HepG2 (cell line): ENCODE data around the gene BMF. TPM values are rescaled to one million over a fixed set of nuclear protein-coding genes. Genes with fewer than 3 reads are reported as not detected.

Experiments used
- AGO2 ChIP-seq: fragments of 200-400 bp; formaldehyde crosslinking; optimal IDR thresholded peaks from 2 replicates; pipeline ENCODE3; 2017; ENCODE audit warnings: mild to moderate bottlenecking, low read depth, low read length, moderate library complexity
- ARID2 ChIP-seq: sonication (generic); formaldehyde crosslinking; IDR thresholded peaks from 2 replicates; pipeline ENCODE4 v1.8.1; 2022; ENCODE audit warnings: mild to moderate bottlenecking, missing genetic modification reagents, borderline replicate concordance
- CHD2 ChIP-seq: IDR thresholded peaks from 2 replicates; pipeline ENCODE4 v1.6.1; 2011; ENCODE audit warnings: low read depth, low read length, improper control_type of control experiment
- CHD4 ChIP-seq: fragments of 200-600 bp; sonication (generic); IDR thresholded peaks from 2 replicates; pipeline ENCODE4 v1.7.0; 2017; ENCODE audit warnings: mild to moderate bottlenecking, low read length, borderline replicate concordance
- NFATC3 ChIP-seq: sonication (generic); formaldehyde crosslinking; IDR thresholded peaks from 2 replicates; pipeline ENCODE4 v1.5.1; 2020; ENCODE audit warnings: mild to moderate bottlenecking, missing genetic modification reagents
- NFKBIZ ChIP-seq: IDR thresholded peaks from 2 replicates; pipeline ENCODE4 v1.6.1; 2018; ENCODE audit warnings: missing genetic modification reagents, missing compliant biosample characterization
- SNAPC2 ChIP-seq: sonication (generic); formaldehyde crosslinking; IDR thresholded peaks from 2 replicates; pipeline ENCODE4 v1.8.1; 2022; ENCODE audit warnings: mild to moderate bottlenecking, missing genetic modification reagents
- SOX13 ChIP-seq, 3 experiments: fragments of 450-650 bp in 1 of 3; sonication (generic) in 1 of 3; formaldehyde crosslinking in 1 of 3; IDR thresholded peaks in 2 of 3; conservative IDR thresholded peaks in 1 of 3; 2 replicates each; pipeline versions ENCODE4 v1.5.0 to v1.6.1; 2016 to 2020; ENCODE audit warnings: antibody characterized with exemption in 1 of 3, mild to moderate bottlenecking in 1 of 3, missing compliant biosample characterization in 1 of 3, missing genetic modification reagents in 1 of 3, moderate library complexity in 1 of 3
- SRY ChIP-seq: sonication (generic); formaldehyde crosslinking; IDR thresholded peaks from 2 replicates; pipeline ENCODE4 v1.8.0; 2022; ENCODE audit warnings: mild to moderate bottlenecking, missing genetic modification reagents
- ZFY ChIP-seq: sonication (generic); formaldehyde crosslinking; IDR thresholded peaks from 2 replicates; pipeline ENCODE4 v1.4.0; 2020; ENCODE audit warnings: missing genetic modification reagents
- ZKSCAN5 ChIP-seq: sonication (generic); formaldehyde crosslinking; IDR thresholded peaks from 2 replicates; pipeline ENCODE4 v1.5.1; 2020; ENCODE audit warnings: mild to moderate bottlenecking, missing genetic modification reagents
- ZNF224 ChIP-seq: sonication (generic); formaldehyde crosslinking; IDR thresholded peaks from 2 replicates; pipeline ENCODE4 v1.5.0; 2020; ENCODE audit warnings: mild to moderate bottlenecking, missing genetic modification reagents
- ZNF232 ChIP-seq: sonication (generic); formaldehyde crosslinking; IDR thresholded peaks from 2 replicates; pipeline ENCODE4 v1.4.0; 2020; ENCODE audit warnings: missing genetic modification reagents, borderline replicate concordance
- ZNF703 ChIP-seq: sonication (generic); formaldehyde crosslinking; IDR thresholded peaks from 2 replicates; pipeline ENCODE4 v1.5.1; 2020; ENCODE audit warnings: missing genetic modification reagents, mild to moderate bottlenecking, moderate library complexity, borderline replicate concordance
- polyA plus RNA-seq, 8 experiments: library from polyadenylated mRNA; depleted of rRNA in 3 of 8; stranded (reverse) in 7 of 8; unstranded in 1 of 8; fragments of >200 nt; fragmentation: Illumina TruSeq in 4 of 8; extraction: Trizol in 4 of 8; gene quantifications; 2 replicates each; pipeline versions ENCODE4 v1.2.1 to v1.2.3, GENCODE V29; 2011 to 2016; ENCODE audit warnings: low read depth in 4 of 8, missing spikeins in 1 of 8, mixed read lengths in 1 of 8; ENCODE audit not compliant: insufficient read depth in 1 of 8
- total RNA-seq, 5 experiments: library from RNA; depleted of rRNA; stranded (reverse); fragments of >200 nt; fragmentation: Illumina TruSeq; extraction: Trizol; gene quantifications; 2 replicates each; pipeline ENCODE4 v1.2.3, GENCODE V29; 2016; ENCODE audit warnings: low read depth in 1 of 5
- TF ChIP-seq, protein P1 (sequence below): sonication (generic); formaldehyde crosslinking; conservative IDR thresholded peaks from 2 replicates; pipeline ENCODE4 v1.4.0; 2020; ENCODE audit warnings: mild to moderate bottlenecking, missing genetic modification reagents, moderate library complexity
- TF ChIP-seq, protein P2 (sequence below): sonication (generic); formaldehyde crosslinking; IDR thresholded peaks from 2 replicates; pipeline ENCODE4 v1.5.1; 2020; ENCODE audit warnings: mild to moderate bottlenecking, missing genetic modification reagents, borderline replicate concordance
- TF ChIP-seq, protein P3 (sequence below): sonication (generic); formaldehyde crosslinking; conservative IDR thresholded peaks from 2 replicates; pipeline ENCODE4 v1.4.0; 2020; ENCODE audit warnings: missing genetic modification reagents
- TF ChIP-seq, protein P4 (sequence below): sonication (generic); formaldehyde crosslinking; IDR thresholded peaks from 2 replicates; pipeline ENCODE4 v1.8.0; 2022; ENCODE audit warnings: mild to moderate bottlenecking, missing genetic modification reagents
- TF ChIP-seq, protein P5 (sequence below): IDR thresholded peaks from 2 replicates; pipeline ENCODE4 v1.6.1; 2016; ENCODE audit warnings: low read depth, control low read depth

The BMF gene
- total and polyA plus RNA-seq, 2 of the 13 experiments (the other 11 are each of a cell fraction or from before 2014, with no cell fraction given) = 8.7 to 15.9 TPM

DNA sequence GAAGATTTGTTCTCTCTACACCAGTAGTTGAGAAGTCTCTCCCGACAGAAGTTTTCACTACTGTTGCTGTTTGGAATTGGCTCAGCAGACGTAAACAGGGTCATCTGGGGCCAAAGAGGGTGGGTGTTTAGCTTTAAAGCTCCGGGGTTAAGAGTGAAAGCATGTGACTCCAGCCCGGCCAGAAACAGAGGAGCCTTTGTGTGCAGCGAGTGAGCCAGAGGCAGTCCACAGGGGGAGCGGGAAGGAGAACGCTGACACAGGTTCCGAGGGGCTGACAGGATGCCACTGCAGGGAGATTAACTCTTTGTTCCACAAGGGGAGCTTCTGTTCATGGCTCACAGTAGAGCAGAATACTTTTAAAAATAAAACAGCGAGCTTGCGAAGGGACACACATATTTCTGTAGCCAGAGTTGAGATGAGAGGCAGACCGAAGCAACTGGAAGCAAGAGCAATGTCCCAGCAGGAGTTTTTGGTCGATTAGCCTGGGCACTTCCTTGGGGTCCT, 26.9 kb downstream of the BMF start (continued):
- TF ChIP-seq AGO2 (no peak), ZNF232 (no peak), ZNF224 (no peak), ZKSCAN5 (CRISPR knock-in tag) (no peak), CHD2 (no peak), ZNF703 (no peak), SRY (CRISPR knock-in tag) (0 out of 2 replicates have a peak, but pooled peaks have one; percentile 36), SOX13 (IDR thresholded peaks at IDR 0.05) (no peak), SOX13 (CRISPR knock-in tag; conservative IDR thresholded peaks at IDR 0.05 in 1 of 2, IDR thresholded peaks at IDR 0.05 in 1 of 2) (peak in 1 of 2 experiments; percentile 80; a peak in 2 of 4 replicates), ZFY (CRISPR knock-in tag) (0 out of 2 replicates have a peak, but pooled peaks have one; percentile 10), SNAPC2 (CRISPR knock-in tag) (no peak), ARID2 (CRISPR knock-in tag) (no peak), NFATC3 (CRISPR knock-in tag) (no peak), CHD4 (no peak), NFKBIZ (peak; percentile 68; the same call in 1 of the 2 replicates)
- TF ChIP-seq, protein P1, sequence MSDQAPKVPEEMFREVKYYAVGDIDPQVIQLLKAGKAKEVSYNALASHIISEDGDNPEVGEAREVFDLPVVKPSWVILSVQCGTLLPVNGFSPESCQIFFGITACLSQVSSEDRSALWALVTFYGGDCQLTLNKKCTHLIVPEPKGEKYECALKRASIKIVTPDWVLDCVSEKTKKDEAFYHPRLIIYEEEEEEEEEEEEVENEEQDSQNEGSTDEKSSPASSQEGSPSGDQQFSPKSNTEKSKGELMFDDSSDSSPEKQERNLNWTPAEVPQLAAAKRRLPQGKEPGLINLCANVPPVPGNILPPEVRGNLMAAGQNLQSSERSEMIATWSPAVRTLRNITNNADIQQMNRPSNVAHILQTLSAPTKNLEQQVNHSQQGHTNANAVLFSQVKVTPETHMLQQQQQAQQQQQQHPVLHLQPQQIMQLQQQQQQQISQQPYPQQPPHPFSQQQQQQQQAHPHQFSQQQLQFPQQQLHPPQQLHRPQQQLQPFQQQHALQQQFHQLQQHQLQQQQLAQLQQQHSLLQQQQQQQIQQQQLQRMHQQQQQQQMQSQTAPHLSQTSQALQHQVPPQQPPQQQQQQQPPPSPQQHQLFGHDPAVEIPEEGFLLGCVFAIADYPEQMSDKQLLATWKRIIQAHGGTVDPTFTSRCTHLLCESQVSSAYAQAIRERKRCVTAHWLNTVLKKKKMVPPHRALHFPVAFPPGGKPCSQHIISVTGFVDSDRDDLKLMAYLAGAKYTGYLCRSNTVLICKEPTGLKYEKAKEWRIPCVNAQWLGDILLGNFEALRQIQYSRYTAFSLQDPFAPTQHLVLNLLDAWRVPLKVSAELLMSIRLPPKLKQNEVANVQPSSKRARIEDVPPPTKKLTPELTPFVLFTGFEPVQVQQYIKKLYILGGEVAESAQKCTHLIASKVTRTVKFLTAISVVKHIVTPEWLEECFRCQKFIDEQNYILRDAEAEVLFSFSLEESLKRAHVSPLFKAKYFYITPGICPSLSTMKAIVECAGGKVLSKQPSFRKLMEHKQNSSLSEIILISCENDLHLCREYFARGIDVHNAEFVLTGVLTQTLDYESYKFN (CRISPR knock-in tag) = peak; percentile 87
- TF ChIP-seq, protein P2, sequence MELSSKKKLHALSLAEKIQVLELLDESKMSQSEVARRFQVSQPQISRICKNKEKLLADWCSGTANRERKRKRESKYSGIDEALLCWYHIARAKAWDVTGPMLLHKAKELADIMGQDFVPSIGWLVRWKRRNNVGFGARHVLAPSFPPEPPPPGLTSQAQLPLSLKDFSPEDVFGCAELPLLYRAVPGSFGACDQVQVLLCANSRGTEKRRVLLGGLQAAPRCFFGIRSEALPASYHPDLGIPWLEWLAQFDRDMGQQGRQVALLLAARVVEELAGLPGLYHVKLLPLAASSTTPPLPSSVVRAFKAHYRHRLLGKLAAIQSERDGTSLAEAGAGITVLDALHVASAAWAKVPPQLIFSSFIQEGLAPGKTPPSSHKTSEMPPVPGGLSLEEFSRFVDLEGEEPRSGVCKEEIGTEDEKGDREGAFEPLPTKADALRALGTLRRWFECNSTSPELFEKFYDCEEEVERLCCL = no peak
- TF ChIP-seq, protein P3, sequence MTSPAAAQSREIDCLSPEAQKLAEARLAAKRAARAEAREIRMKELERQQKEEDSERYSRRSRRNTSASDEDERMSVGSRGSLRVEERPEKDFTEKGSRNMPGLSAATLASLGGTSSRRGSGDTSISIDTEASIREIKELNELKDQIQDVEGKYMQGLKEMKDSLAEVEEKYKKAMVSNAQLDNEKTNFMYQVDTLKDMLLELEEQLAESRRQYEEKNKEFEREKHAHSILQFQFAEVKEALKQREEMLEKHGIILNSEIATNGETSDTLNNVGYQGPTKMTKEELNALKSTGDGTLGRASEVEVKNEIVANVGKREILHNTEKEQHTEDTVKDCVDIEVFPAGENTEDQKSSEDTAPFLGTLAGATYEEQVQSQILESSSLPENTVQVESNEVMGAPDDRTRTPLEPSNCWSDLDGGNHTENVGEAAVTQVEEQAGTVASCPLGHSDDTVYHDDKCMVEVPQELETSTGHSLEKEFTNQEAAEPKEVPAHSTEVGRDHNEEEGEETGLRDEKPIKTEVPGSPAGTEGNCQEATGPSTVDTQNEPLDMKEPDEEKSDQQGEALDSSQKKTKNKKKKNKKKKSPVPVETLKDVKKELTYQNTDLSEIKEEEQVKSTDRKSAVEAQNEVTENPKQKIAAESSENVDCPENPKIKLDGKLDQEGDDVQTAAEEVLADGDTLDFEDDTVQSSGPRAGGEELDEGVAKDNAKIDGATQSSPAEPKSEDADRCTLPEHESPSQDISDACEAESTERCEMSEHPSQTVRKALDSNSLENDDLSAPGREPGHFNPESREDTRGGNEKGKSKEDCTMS (CRISPR knock-in tag) = no peak
- TF ChIP-seq, protein P4, sequence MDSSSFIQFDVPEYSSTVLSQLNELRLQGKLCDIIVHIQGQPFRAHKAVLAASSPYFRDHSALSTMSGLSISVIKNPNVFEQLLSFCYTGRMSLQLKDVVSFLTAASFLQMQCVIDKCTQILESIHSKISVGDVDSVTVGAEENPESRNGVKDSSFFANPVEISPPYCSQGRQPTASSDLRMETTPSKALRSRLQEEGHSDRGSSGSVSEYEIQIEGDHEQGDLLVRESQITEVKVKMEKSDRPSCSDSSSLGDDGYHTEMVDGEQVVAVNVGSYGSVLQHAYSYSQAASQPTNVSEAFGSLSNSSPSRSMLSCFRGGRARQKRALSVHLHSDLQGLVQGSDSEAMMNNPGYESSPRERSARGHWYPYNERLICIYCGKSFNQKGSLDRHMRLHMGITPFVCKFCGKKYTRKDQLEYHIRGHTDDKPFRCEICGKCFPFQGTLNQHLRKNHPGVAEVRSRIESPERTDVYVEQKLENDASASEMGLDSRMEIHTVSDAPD (CRISPR knock-in tag) = peak; percentile 38; the same call in 1 of the 2 replicates
- TF ChIP-seq, protein P5, sequence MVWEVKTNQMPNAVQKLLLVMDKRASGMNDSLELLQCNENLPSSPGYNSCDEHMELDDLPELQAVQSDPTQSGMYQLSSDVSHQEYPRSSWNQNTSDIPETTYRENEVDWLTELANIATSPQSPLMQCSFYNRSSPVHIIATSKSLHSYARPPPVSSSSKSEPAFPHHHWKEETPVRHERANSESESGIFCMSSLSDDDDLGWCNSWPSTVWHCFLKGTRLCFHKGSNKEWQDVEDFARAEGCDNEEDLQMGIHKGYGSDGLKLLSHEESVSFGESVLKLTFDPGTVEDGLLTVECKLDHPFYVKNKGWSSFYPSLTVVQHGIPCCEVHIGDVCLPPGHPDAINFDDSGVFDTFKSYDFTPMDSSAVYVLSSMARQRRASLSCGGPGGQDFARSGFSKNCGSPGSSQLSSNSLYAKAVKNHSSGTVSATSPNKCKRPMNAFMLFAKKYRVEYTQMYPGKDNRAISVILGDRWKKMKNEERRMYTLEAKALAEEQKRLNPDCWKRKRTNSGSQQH = peak; percentile 67; the same call in 1 of the 2 replicates
